OCI-LY3 (cell line): ENCODE data around the gene SPATA22.

Experiments used
- H2AFZ ChIP-seq: fragments of 200-600, 300-600 bp; shearing (Covaris generic); 2 replicates; pipeline ENCODE4 v1.6.0; 2014; ENCODE audit warnings: antibody characterized with exemption, low read depth, low read length
- H3K27ac ChIP-seq: fragments of 200-600, 300-600 bp; sonication (generic); 2 replicates; pipeline ENCODE4 v1.5.1; 2014; ENCODE audit warnings: mild to moderate bottlenecking, low read length, moderate library complexity, mixed read lengths
- H3K27me3 ChIP-seq: fragments of 200-600, 300-600 bp; sonication (generic); 2 replicates; pipeline ENCODE4 v1.6.1; 2014; ENCODE audit warnings: low read depth, low read length, mixed read lengths
- H3K36me3 ChIP-seq: fragments of 200-600, 300-600 bp; sonication (generic); replicated peaks from 2 replicates; pipeline ENCODE3; 2014; ENCODE audit warnings: low read depth, low read length, mixed read lengths
- H3K4me1 ChIP-seq: fragments of 300-600, 200-600 bp; sonication (generic); 2 replicates; pipeline ENCODE4 v1.6.1; 2014; ENCODE audit warnings: low read length, mixed read lengths
- H3K4me2 ChIP-seq: fragments of 200-600, 300-600 bp; sonication (generic); 2 replicates; pipeline ENCODE4 v1.6.1; 2014; ENCODE audit warnings: low read length, mixed read lengths
- H3K4me3 ChIP-seq: fragments of 300-600, 200-600 bp; sonication (generic); 2 replicates; pipeline ENCODE4 v1.5.1; 2014; ENCODE audit warnings: antibody characterized with exemption, mild to moderate bottlenecking, low read length, moderate library complexity
- H3K79me2 ChIP-seq: fragments of 300-600, 200-600 bp; shearing (Covaris generic); 2 replicates; pipeline ENCODE4 v1.6.1; 2014; ENCODE audit warnings: mild to moderate bottlenecking, low read length, mixed read lengths
- H3K9ac ChIP-seq: fragments of 300-600, 200-600 bp; shearing (Covaris generic); 2 replicates; pipeline ENCODE4 v1.6.0; 2014; ENCODE audit warnings: mild to moderate bottlenecking, low read length, moderate library complexity
- H3K9me3 ChIP-seq: fragments of 200-600, 300-600 bp; shearing (Covaris generic); 2 replicates; pipeline ENCODE4 v1.6.1; 2014; ENCODE audit warnings: low read length, mixed read lengths; ENCODE audit not compliant: insufficient read depth
- H4K20me1 ChIP-seq: fragments of 200-600, 300-600 bp; sonication (generic); 2 replicates; pipeline ENCODE4 v1.6.1; 2016; ENCODE audit warnings: low read length, mixed read lengths; ENCODE audit not compliant: insufficient read depth
- EZH2phosphoT487 ChIP-seq: fragments of 200-600 bp; shearing (Covaris generic); IDR thresholded peaks from 2 replicates; pipeline ENCODE4 v1.6.1; 2018; ENCODE audit warnings: antibody characterized with exemption, mixed run types, low read depth
- TF ChIP-seq, protein P1 (sequence below): fragments of 200-600, 300-600 bp; sonication (generic); IDR thresholded peaks from 2 replicates; pipeline ENCODE4 v1.5.1; 2014; ENCODE audit warnings: antibody characterized with exemption, low read length, low read depth

Gene SPATA22

DNA sequence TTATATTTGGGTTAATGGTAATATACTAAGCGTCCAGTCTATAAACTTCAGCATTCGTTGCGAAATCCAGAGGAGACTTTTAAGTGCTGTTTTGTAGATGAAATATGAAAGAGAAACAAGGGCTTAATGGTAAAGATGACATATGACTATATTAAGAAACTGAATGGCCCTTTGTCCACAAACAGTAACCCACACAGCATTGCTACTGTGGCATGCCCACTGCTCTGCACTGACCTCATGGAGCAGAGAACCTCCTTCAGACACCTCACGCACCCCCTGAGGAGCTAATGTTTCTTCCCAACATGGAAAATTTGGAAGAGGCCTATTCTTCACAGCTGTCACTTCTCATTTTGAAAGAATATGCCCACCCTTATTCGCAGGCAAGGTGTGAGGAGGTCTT is 30.8 kb upstream of the SPATA22 start:
- TF ChIP-seq, protein P1, sequence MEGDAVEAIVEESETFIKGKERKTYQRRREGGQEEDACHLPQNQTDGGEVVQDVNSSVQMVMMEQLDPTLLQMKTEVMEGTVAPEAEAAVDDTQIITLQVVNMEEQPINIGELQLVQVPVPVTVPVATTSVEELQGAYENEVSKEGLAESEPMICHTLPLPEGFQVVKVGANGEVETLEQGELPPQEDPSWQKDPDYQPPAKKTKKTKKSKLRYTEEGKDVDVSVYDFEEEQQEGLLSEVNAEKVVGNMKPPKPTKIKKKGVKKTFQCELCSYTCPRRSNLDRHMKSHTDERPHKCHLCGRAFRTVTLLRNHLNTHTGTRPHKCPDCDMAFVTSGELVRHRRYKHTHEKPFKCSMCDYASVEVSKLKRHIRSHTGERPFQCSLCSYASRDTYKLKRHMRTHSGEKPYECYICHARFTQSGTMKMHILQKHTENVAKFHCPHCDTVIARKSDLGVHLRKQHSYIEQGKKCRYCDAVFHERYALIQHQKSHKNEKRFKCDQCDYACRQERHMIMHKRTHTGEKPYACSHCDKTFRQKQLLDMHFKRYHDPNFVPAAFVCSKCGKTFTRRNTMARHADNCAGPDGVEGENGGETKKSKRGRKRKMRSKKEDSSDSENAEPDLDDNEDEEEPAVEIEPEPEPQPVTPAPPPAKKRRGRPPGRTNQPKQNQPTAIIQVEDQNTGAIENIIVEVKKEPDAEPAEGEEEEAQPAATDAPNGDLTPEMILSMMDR: no peak
- TF ChIP-seq EZH2phosphoT487: no peak
- H2AFZ ChIP-seq: no peak overlapping the region
- no peaks in the 10 kb centered on the region for H4K20me1 ChIP-seq

GRCh38 chr17:3501344-3501743 is 29.7 kb upstream of the SPATA22 start:
- TF ChIP-seq EZH2phosphoT487: no peak
- TF ChIP-seq, protein P1: no peak
- no peak overlapping the region for H3K9ac ChIP-seq

More for the DNA sequence above, 30.8 kb upstream of the SPATA22 start:
- Histone ChIP-seq H3K27me3 (no peaks in the 10 kb centered on the region), H3K27ac (no peak overlapping the region), H3K4me3 (no peak overlapping the region), H3K4me1 (no peaks in the 10 kb centered on the region), H3K4me2 (no peak overlapping the region), H3K36me3 (no peaks in the 10 kb centered on the region), H3K79me2 (no peaks in the 10 kb centered on the region), H3K9me3 (no peaks in the 10 kb centered on the region), H3K9ac (no peak overlapping the region)

GRCh38 chr17:3497101-3497500 is 25.5 kb upstream of the SPATA22 start:
- Histone ChIP-seq H3K4me3 (no peak overlapping the region), H3K4me2 (no peak overlapping the region), H3K4me1 (no peaks in the 10 kb centered on the region), H4K20me1 (no peaks in the 10 kb centered on the region), H3K27ac (no peak overlapping the region), H3K9me3 (no peaks in the 10 kb centered on the region), H3K36me3 (no peaks in the 10 kb centered on the region), H2AFZ (no peak overlapping the region), H3K9ac (no peak overlapping the region), H3K27me3 (no peaks in the 10 kb centered on the region), H3K79me2 (no peaks in the 10 kb centered on the region)
- no peak for TF ChIP-seq EZH2phosphoT487
- TF ChIP-seq, protein P1: no peak

More at GRCh38 chr17:3501344-3501743, 29.7 kb upstream of the SPATA22 start:
- Histone ChIP-seq H3K27ac (no peak overlapping the region), H3K27me3 (no peaks in the 10 kb centered on the region), H3K4me3 (no peak overlapping the region), H3K4me2 (no peak overlapping the region), H2AFZ (no peak overlapping the region), H3K79me2 (no peaks in the 10 kb centered on the region), H3K36me3 (no peaks in the 10 kb centered on the region), H4K20me1 (no peaks in the 10 kb centered on the region), H3K9me3 (no peaks in the 10 kb centered on the region), H3K4me1 (no peaks in the 10 kb centered on the region)

DNA sequence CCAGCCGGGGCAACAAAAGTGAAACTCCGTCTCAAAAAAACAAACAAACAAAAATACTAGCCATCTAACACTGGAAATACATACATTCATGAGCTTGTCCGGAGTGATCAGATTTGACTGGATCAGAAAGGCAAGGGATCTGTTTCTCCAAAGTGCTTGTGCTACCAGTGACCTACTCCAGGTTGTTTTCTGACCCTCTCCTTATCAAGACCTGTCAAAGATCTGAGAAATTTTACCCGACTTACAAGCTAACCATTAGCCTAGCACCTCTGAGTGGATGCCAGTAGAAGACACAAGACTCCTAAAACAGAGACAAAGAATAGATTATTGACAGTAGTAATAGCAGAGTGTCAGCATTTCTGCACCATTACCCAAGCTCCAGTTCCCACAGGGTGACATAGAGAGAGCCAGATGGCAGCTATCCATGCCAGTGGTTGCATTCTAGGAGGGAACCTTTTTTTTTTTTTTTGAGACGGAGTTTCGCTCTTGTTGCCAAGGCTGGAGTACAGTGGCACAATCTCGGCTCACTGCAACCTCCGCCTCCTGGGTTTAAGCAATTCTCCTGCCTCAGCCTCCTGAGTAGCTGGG is 14.0 kb upstream of the SPATA22 start:
- Histone ChIP-seq H3K4me2 (no peak overlapping the region), H3K79me2 (no peaks in the 10 kb centered on the region), H3K9me3 (no peaks in the 10 kb centered on the region), H2AFZ (no peak overlapping the region), H3K4me3 (no peak overlapping the region), H3K4me1 (no peaks in the 10 kb centered on the region), H3K36me3 (no peaks in the 10 kb centered on the region), H3K27me3 (peaks cover 12% of the 10 kb centered on the region; the same call in 1 of the 2 replicates), H3K27ac (no peak overlapping the region), H3K9ac (no peak overlapping the region), H4K20me1 (no peaks in the 10 kb centered on the region)
- TF ChIP-seq, protein P1: no peak
- no peak for TF ChIP-seq EZH2phosphoT487
